ENCODE results near the gene CNTNAP2.

GRCh38 chr7:146249272-146249671 lies 132.7 kb downstream of the CNTNAP2 start:
- TF ChIP-seq, protein P1, sequence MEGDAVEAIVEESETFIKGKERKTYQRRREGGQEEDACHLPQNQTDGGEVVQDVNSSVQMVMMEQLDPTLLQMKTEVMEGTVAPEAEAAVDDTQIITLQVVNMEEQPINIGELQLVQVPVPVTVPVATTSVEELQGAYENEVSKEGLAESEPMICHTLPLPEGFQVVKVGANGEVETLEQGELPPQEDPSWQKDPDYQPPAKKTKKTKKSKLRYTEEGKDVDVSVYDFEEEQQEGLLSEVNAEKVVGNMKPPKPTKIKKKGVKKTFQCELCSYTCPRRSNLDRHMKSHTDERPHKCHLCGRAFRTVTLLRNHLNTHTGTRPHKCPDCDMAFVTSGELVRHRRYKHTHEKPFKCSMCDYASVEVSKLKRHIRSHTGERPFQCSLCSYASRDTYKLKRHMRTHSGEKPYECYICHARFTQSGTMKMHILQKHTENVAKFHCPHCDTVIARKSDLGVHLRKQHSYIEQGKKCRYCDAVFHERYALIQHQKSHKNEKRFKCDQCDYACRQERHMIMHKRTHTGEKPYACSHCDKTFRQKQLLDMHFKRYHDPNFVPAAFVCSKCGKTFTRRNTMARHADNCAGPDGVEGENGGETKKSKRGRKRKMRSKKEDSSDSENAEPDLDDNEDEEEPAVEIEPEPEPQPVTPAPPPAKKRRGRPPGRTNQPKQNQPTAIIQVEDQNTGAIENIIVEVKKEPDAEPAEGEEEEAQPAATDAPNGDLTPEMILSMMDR (IDR thresholded peaks at IDR 0.05), result no peak
- TF ChIP-seq POLR2A (IDR thresholded peaks at IDR 0.05) (no peak), POLR2AphosphoS5 (IDR thresholded peaks at IDR 0.05; ENCODE audit: insufficient read depth in 1 of 2, low read depth in 1 of 2) (no peak)
